ENCODE measurements around the gene PTPRM.

Gene PTPRM

GRCh38 chr18:7899078-7899477 is 332.0 kb downstream of the PTPRM start:
- no peak for ATAC-seq
- no peak for TF ChIP-seq ZC3H10 (CRISPR knock-in tag; IDR thresholded peaks at IDR 0.05)
- no peak for TF ChIP-seq BACH2 (CRISPR knock-in tag; IDR thresholded peaks at IDR 0.05; ENCODE audit: borderline replicate concordance)
- TF ChIP-seq TCF4 (CRISPR knock-in tag; IDR thresholded peaks at IDR 0.05; ENCODE audit: borderline replicate concordance), result no peak
- no peak for TF ChIP-seq GLIS3 (CRISPR knock-in tag; IDR thresholded peaks at IDR 0.05)
- TF ChIP-seq CSDC2 (CRISPR knock-in tag; IDR thresholded peaks at IDR 0.05), result no peak
- TF ChIP-seq TOX (CRISPR knock-in tag; IDR thresholded peaks at IDR 0.05; ENCODE audit: borderline replicate concordance), result no peak
- no peak for TF ChIP-seq ZFP3 (CRISPR knock-in tag; IDR thresholded peaks at IDR 0.05)
- no peak for TF ChIP-seq ISL1 (CRISPR knock-in tag; IDR thresholded peaks at IDR 0.05)
- TF ChIP-seq, protein P1, sequence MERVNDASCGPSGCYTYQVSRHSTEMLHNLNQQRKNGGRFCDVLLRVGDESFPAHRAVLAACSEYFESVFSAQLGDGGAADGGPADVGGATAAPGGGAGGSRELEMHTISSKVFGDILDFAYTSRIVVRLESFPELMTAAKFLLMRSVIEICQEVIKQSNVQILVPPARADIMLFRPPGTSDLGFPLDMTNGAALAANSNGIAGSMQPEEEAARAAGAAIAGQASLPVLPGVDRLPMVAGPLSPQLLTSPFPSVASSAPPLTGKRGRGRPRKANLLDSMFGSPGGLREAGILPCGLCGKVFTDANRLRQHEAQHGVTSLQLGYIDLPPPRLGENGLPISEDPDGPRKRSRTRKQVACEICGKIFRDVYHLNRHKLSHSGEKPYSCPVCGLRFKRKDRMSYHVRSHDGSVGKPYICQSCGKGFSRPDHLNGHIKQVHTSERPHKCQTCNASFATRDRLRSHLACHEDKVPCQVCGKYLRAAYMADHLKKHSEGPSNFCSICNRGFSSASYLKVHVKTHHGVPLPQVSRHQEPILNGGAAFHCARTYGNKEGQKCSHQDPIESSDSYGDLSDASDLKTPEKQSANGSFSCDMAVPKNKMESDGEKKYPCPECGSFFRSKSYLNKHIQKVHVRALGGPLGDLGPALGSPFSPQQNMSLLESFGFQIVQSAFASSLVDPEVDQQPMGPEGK (CRISPR knock-in tag; IDR thresholded peaks at IDR 0.05; ENCODE audit: borderline replicate concordance), result no peak
- TF ChIP-seq CREB5 (CRISPR knock-in tag; IDR thresholded peaks at IDR 0.05; ENCODE audit: low read depth), result no peak

- ATAC-seq, result no peak
- TF ChIP-seq SNAI2 (CRISPR knock-in tag; IDR thresholded peaks at IDR 0.05), result no peak
- TF ChIP-seq, protein P1 (CRISPR knock-in tag; IDR thresholded peaks at IDR 0.05; ENCODE audit: borderline replicate concordance), result no peak
- TF ChIP-seq PPARA (CRISPR knock-in tag; IDR thresholded peaks at IDR 0.05; ENCODE audit: borderline replicate concordance), result no peak
- TF ChIP-seq ZFP30 (CRISPR knock-in tag; IDR thresholded peaks at IDR 0.05), result no peak
- TF ChIP-seq BACH2 (CRISPR knock-in tag; IDR thresholded peaks at IDR 0.05; ENCODE audit: borderline replicate concordance), result no peak
These were observed 333.0 kb downstream of the PTPRM start for GRCh38 chr18:7900091-7900490.

DNA sequence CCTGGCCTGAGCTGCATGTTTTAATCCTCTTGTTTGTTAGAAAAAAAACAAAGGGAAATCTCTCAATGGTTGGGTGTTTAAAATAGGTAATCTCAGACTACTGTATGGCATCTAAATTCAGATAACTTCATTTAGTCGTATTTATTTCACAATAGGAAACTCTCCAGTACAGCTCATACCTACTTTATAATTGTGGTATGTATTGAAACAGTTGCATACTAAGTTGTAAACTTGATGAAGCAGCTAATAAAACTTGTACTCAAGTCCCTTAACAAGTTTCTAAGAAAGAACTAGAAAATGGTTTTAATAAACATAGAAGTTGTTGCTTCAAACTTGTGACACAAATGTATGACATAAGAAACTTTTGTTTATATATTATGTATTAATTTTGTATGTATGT is 334.5 kb downstream of the PTPRM start:
- ATAC-seq, result no peak
- no peak for TF ChIP-seq TSHZ2 (CRISPR knock-in tag; IDR thresholded peaks at IDR 0.05)
- TF ChIP-seq SNAI2 (CRISPR knock-in tag; IDR thresholded peaks at IDR 0.05), result no peak
- no peak for TF ChIP-seq OSR1 (CRISPR knock-in tag; IDR thresholded peaks at IDR 0.05)
- no peak for TF ChIP-seq ZFP30 (CRISPR knock-in tag; IDR thresholded peaks at IDR 0.05)
- no peak for TF ChIP-seq ZC3H10 (CRISPR knock-in tag; IDR thresholded peaks at IDR 0.05)
- TF ChIP-seq RARB (CRISPR knock-in tag; IDR thresholded peaks at IDR 0.05), result no peak
- TF ChIP-seq, protein P2, sequence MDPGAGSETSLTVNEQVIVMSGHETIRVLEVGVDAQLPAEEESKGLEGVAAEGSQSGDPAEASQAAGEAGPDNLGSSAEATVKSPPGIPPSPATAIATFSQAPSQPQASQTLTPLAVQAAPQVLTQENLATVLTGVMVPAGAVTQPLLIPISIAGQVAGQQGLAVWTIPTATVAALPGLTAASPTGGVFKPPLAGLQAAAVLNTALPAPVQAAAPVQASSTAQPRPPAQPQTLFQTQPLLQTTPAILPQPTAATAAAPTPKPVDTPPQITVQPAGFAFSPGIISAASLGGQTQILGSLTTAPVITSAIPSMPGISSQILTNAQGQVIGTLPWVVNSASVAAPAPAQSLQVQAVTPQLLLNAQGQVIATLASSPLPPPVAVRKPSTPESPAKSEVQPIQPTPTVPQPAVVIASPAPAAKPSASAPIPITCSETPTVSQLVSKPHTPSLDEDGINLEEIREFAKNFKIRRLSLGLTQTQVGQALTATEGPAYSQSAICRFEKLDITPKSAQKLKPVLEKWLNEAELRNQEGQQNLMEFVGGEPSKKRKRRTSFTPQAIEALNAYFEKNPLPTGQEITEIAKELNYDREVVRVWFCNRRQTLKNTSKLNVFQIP (CRISPR knock-in tag; IDR thresholded peaks at IDR 0.05; ENCODE audit: borderline replicate concordance, low read depth), result no peak
- no peak for TF ChIP-seq BACH2 (CRISPR knock-in tag; IDR thresholded peaks at IDR 0.05; ENCODE audit: borderline replicate concordance)
- TF ChIP-seq TCF4 (CRISPR knock-in tag; IDR thresholded peaks at IDR 0.05; ENCODE audit: borderline replicate concordance), result no peak
- TF ChIP-seq CSDC2 (CRISPR knock-in tag; IDR thresholded peaks at IDR 0.05), result no peak
- no peak for TF ChIP-seq TOX (CRISPR knock-in tag; IDR thresholded peaks at IDR 0.05; ENCODE audit: borderline replicate concordance)
- TF ChIP-seq GLIS3 (CRISPR knock-in tag; IDR thresholded peaks at IDR 0.05), result no peak
- no peak for TF ChIP-seq ISL1 (CRISPR knock-in tag; IDR thresholded peaks at IDR 0.05)
- no peak for TF ChIP-seq ZNF8 (CRISPR knock-in tag; IDR thresholded peaks at IDR 0.05)
- TF ChIP-seq CSRNP3 (CRISPR knock-in tag; IDR thresholded peaks at IDR 0.05), result no peak
- no peak for TF ChIP-seq ZNF70 (CRISPR knock-in tag; IDR thresholded peaks at IDR 0.05)
- no peak for TF ChIP-seq ZFP3 (CRISPR knock-in tag; IDR thresholded peaks at IDR 0.05)
- no peak for TF ChIP-seq CREB5 (CRISPR knock-in tag; IDR thresholded peaks at IDR 0.05; ENCODE audit: low read depth)
- no peak for TF ChIP-seq ZNF565 (CRISPR knock-in tag; conservative IDR thresholded peaks at IDR 0.05; ENCODE audit: low read depth)

Data from SK-N-SH treated with all-trans-retinoic acid at 6 μM for 48 hours (cell line).